AG04449 (cell line): ENCODE measurements around the gene XRCC1.
"Not testable (repeated sequence)": the region's sequence is repeated elsewhere in the genome, so short reads cannot be mapped to it uniquely, and the experiment has no call there.

Experiments used
- CTCF ChIA-PET: fragments of 350-600 bp; formaldehyde crosslinking; extraction: SDS; loops from one replicate; lab custom pipeline; 2021; ENCODE audit warnings: antibody characterized with exemption; lab: Yijun Ruan, JAX
- POLR2A ChIA-PET: fragments of 400-600, 350-600 bp; formaldehyde crosslinking; extraction: SDS; loops from one replicate; lab custom pipeline; 2020; ENCODE audit warnings: antibody characterized with exemption, inconsistent platforms; lab: Yijun Ruan, JAX
- DNase-seq: peaks from one replicate; pipeline ENCODE4 v3.0.0-alpha.2; 2010; ENCODE audit warnings: low read depth, low spot score
- H3K4me3 ChIP-seq: 2 replicates; pipeline ENCODE4 v1.5.1; 2011; ENCODE audit warnings: low read depth, mild to moderate bottlenecking, control low read depth, low read length
- TF ChIP-seq, protein P1 (sequence below): IDR thresholded peaks from one replicate; pipeline ENCODE4 v1.5.1; 2011; ENCODE audit warnings: mild to moderate bottlenecking, moderate library complexity, low read length, control low read depth, inconsistent platforms; ENCODE audit not compliant: insufficient read depth; ENCODE audit errors: missing control alignments

The XRCC1 gene

DNA sequence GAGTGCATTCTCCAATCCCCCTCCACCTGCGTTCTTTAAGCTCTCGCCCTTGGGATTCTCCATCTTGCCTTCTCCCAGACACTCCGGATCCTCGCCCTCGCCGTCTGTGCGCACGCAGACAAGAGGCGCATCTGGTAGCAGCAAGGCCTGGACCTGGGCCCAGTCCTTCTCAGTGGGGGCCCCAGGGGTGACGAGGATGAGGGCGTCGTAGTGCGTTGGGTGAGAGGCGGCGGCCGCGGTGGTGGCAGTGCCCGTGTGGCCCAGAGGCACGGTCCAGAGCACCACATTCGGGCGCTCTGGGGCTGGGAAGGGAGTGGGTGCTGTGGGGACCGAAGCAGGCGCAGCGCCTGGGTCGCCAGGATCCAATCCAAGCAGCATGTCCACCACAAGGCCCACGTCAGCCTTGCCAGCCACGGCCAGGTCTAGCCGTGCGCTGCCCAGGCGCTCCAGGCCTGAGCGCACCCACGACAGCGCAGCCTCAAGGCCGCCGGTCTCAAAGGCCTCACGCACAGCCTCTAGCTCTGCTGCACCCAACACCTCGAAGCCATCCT is 17.5 kb upstream of the XRCC1 start:
- DNase-seq, result no peak
- ChIA-PET CTCF (interaction anchor here (0.7 to 4.9 kb wide), 7 partner anchors 9 to 217 kb away, joined by 3 to 68 read pairs (median 20); partner anchors contain the start of genes PINLYP and XRCC1), POLR2A (no interaction called here)
- no peak overlapping the region for H3K4me3 ChIP-seq
- TF ChIP-seq, protein P1, sequence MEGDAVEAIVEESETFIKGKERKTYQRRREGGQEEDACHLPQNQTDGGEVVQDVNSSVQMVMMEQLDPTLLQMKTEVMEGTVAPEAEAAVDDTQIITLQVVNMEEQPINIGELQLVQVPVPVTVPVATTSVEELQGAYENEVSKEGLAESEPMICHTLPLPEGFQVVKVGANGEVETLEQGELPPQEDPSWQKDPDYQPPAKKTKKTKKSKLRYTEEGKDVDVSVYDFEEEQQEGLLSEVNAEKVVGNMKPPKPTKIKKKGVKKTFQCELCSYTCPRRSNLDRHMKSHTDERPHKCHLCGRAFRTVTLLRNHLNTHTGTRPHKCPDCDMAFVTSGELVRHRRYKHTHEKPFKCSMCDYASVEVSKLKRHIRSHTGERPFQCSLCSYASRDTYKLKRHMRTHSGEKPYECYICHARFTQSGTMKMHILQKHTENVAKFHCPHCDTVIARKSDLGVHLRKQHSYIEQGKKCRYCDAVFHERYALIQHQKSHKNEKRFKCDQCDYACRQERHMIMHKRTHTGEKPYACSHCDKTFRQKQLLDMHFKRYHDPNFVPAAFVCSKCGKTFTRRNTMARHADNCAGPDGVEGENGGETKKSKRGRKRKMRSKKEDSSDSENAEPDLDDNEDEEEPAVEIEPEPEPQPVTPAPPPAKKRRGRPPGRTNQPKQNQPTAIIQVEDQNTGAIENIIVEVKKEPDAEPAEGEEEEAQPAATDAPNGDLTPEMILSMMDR, result no peak

DNA sequence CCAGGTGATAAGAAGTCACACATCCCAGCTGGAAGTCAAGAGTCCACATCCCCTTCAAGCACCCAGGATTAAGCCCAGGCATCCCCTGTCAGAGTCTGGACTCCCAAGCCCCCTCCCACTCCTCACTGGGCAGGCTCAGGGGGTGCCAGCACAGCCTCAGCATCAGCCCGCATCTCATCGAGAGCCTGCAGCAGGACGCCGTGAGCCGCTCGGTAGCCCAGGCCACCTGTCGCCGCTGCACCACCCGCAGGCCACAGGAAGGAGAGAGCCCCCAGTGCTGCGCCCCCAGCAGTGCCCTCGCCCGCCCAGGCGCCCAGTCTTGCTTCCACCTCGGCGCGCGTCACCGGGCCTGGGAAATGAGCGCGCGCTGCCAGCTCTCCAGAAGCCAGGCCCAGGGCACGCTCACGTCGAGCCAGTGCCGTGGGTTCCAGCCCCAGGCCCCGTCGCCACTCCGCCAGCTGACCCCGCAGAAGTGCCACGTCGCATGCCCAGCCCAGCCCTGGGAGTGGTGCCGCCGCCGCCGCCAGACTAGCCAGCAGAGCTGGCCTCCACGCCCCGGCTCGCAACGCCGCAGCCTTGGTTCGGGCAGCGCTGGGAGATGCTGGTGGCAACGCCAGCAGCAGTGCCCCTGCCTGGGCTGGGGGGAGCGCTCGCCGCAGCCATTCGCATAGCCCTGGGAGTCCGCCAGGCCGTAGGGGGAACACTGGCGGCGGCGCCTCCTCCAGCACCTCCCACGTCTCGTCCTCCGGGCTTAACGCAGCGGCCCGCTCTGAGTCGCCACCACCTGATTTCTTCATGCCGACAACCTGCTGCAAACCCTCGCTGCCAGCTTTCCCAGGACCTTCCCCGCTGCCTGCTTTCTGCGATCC is 16.8 kb upstream of the XRCC1 start:
- ChIA-PET POLR2A (no interaction called here), CTCF (no interaction called here)
- no peak for DNase-seq
- no peak overlapping the region for H3K4me3 ChIP-seq
- TF ChIP-seq, protein P1, result no peak

DNA sequence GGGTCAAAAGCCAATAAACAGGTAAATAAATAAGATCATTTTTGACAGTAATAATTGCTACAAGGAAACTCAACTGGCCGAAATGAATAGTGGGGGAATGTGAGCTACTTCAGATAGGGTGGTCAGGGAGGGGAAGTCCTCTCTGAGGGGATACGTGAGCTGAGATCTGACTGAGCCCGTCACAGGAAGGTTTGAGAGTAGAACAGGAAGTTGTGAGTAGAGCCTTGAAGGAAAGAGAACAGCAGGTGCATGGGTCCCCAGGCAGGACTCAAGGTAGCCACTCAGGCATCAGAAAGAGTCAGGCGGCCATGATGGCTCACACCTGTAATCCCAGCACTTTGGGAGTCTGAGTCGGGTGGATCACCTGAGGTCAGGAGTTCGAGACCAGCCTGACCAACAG is 14.4 kb upstream of the XRCC1 start:
- CTCF ChIA-PET, result interaction anchor here (1.3 to 2.2 kb wide), 2 partner anchors 15 to 34 kb away, joined by 4 to 6 read pairs; partner anchors contain the start of genes PINLYP and XRCC1
- TF ChIP-seq, protein P1, result no peak
- POLR2A ChIA-PET, result no interaction called here
- no peak for DNase-seq
- H3K4me3 ChIP-seq, result no peak overlapping the region

DNA sequence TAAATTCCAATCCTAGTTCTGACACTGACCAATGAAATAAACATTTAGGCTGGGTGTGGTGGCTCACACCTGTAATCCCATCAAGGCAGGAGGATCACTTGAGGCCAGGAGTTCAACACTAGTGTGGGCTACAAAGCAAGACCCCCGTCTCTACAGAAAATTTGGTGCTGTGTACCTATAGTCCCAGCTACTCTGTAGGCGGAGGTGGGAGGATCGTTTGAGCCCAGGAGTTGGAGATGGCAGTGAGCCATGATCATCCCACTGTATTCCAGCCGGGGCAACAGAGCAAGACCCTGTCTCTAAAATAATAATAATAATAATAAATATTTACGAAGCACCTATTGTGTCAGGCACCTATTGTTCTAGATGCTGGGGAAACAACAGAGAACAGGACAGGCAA is 13.9 kb upstream of the XRCC1 start:
- CTCF ChIA-PET, result interaction anchor here (0.8 to 2.2 kb wide), 3 partner anchors 14 to 220 kb away, joined by 3 to 6 read pairs (median 4); partner anchors contain the start of genes PINLYP and XRCC1
- H3K4me3 ChIP-seq, result no peak overlapping the region
- TF ChIP-seq, protein P1, result no peak
- POLR2A ChIA-PET, result interaction anchor here (0.7 kb wide), 1 partner anchor 26 kb away, joined by 3 read pairs; no protein-coding TSS in a partner anchor
- no peak for DNase-seq

DNA sequence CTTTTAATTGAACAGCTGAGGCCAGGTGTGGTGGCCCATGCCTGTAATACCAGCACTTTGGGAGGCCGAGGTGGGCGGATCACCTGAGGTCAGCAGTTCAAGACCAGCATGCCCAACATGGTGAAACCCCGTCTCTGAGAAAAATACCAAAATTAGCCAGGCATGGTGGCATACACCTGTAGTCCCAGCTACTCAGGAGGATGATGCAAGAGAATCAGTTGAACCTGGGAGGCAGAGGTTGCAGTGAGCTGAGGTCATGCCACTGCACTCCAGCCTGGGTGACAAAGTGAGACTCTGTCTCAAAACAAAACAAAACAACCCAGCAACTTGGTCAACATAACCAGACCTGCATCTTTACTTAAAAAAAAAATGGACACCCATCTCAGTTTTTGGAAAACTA is 11.7 kb upstream of the XRCC1 start:
- H3K4me3 ChIP-seq, DNase-seq, POLR2A ChIA-PET: not testable (repeated sequence)
- CTCF ChIA-PET, result interaction anchor here (0.7 to 8.7 kb wide), 2 partner anchors 8 to 31 kb away, joined by 3 to 68 read pairs; partner anchors contain the start of genes IRGQ and ZNF576

DNA sequence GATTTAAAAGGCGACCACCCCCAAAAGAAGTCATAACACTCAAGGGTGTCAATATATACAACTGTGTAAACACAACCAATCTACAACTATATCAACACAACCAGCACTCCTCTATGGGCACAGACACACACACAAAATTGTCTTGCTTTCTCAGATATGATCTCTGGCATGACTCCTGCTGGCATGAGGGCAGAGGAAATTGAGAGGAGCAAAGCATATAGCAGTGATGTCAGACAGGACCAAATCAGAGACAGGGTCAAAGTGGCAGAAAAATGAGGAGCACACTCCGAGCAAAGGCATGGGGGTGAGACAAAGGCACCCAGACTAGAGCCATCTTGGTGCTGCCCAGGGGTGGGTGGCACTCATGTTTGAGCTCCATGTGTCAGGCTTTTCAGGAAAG is 11.0 kb upstream of the XRCC1 start:
- DNase-seq, result no peak
- ChIA-PET POLR2A (no interaction called here), CTCF (interaction anchor here (0.7 to 8.7 kb wide), 2 partner anchors 9 to 30 kb away, joined by 3 to 68 read pairs; partner anchors contain the start of genes IRGQ and ZNF576)
- H3K4me3 ChIP-seq, result no peak overlapping the region
- TF ChIP-seq, protein P1, result no peak
